Right cardiac atrium (tissue), 5 donors: ENCODE results near the gene CLPTM1L. TPM values are rescaled to one million over a fixed set of nuclear protein-coding genes. Genes with fewer than 3 reads are reported as not detected.

Experiments
- ATAC-seq, 2 donors: fragments of 200-7000 bp; cut with Tn5 transposase; one replicate each; pipeline versions ENCODE4 v1.8.0 to v1.9.1; 2020; ENCODE audit warnings: moderate library complexity in 2 of 2, mild to moderate bottlenecking in 1 of 2
- DNase-seq, 3 donors: peaks; one replicate each; pipeline ENCODE4 v3.0.0-alpha.2; 2020
- H3K27ac ChIP-seq: one replicate; pipeline ENCODE4 v1.5.1; 2013; ENCODE audit warnings: mild to moderate bottlenecking, low read length, control low read depth, moderate library complexity
- H3K27me3 ChIP-seq: one replicate; pipeline ENCODE4 v1.6.1; 2013; ENCODE audit not compliant: control insufficient read depth, insufficient read depth
- H3K4me1 ChIP-seq: one replicate; pipeline ENCODE4 v1.6.1; 2013; ENCODE audit warnings: low read length; ENCODE audit not compliant: control insufficient read depth, insufficient read depth
- H3K4me3 ChIP-seq: one replicate; pipeline ENCODE4 v1.5.1; 2013; ENCODE audit warnings: low read length, control low read depth
- H3K9me3 ChIP-seq: one replicate; pipeline ENCODE4 v1.6.1; 2013; ENCODE audit warnings: low read length; ENCODE audit not compliant: control insufficient read depth
- WGBS: extraction: QIAGEN DNeasy Blood & Tissue Kit; methylation state at CpG from one replicate; pipeline ENCODE4 v1.1.7; 2013; 5-methylcytosine and 5-hydroxymethylcytosine counted together
- intact Hi-C, 4 donors: fragments of 100-400 bp; cut with DNase I; formaldehyde crosslinking; loops; one replicate each; pipeline versions ENCODE4 v1.11.0 to v1.14.0; 2022 to 2023
- polyA plus RNA-seq: library from polyadenylated mRNA; stranded (reverse); fragments of 200-250 nt; gene quantifications from one replicate; pipeline ENCODE4 v1.2.3, GENCODE V29; 2013
- total RNA-seq, 4 donors: library from RNA; stranded (reverse); fragmentation: NEBNext Ultra II Directional; extraction: Animal tissue kit (Norgen Biotek cat#: 25700); gene quantifications; one replicate each; pipeline ENCODE4 v1.2.1, GENCODE V29; 2021
- donor health status: healthy with polysubstance abuse.
- donor health status: DM: no; HTN: yes; CAD: no.
- donor health status: DM: no; HTN: no; CAD: no.
- donor health status: DM: no; HTN: yes; CAD: no; lungs with severe emphysema.
- donor health status: DM: yes; HTN: yes; CAD: no.

CLPTM1L gene
- total and polyA plus RNA-seq, 5 donors: 43.9 to 62.7 (median 47.5) TPM

DNA sequence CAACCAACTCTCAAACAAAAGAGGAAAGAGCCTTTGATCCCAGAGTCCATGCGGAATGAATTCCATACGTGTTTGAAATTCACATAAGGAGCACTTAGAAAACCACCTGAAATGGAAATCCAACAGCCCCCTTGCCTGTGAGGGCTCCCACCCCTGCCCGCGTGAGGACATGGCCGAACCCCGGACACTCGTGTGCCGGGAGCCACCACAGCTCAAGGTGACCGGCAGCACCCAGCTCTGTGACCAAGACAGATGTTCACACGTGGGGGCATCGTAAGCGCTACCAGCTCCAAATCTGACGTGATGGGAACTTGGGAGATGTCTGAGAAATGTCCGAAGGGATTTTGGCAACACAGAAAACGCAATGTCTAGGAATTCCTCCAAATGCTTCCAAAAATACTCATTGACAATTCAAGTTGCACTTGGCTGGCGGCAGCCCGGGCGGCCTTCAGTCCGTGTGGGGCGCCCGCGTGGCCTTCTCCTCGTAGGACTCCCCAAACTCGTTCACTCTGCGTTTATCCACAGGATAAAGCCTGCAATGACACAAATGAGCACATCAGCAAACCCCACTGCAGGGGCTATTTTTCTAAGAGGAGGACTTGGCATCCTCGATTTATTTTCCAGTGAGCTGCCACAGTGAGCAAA is 26.9 kb downstream of the CLPTM1L start:
- intact Hi-C loops: no loop called here
- ATAC-seq (no peak), DNase-seq (no peak)
- no peaks in the 10 kb centered on the region for H3K4me1 ChIP-seq
- H3K27me3 ChIP-seq: no peaks in the 10 kb centered on the region
- H3K9me3 ChIP-seq: no peaks in the 10 kb centered on the region
- H3K27ac ChIP-seq: no peak overlapping the region
- no peak overlapping the region for H3K4me3 ChIP-seq
- WGBS: 92% methylated on average over 26 of the region's 26 CpGs

DNA sequence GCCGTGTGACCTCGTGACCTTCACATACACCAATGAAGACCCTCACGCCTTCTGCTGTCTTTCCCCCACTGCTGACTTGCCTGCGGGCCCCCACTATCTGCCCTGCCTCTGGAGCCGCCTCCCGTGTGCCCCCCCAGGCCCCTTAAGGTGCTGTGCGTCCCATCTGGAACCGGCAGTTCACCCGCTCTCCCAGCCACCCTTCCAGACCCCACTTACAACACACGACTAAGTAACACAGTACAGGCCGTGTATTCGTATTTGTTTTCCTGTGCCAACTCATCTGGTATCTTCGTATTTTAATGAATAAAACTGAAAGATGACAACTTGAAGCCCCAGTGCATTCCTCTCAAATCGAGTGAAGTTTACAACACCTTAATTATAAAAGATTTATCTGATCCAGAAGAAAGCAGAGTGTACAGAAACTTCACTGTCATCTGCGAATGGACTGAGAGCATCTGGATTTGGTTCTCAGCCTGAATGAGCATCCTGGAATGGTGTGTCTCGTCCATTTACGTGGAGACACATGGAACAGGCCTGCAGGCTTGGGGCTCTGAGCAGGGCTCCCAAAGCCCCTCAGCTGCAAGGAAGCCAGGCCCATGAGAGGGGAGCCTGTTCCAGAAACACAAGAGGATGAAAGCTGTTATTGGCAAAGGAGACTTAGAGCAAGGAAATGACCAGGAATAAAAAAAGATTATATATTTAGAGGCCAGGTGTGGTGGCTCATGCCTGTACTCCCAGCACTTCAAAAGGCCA is 28.1 kb downstream of the CLPTM1L start:
- intact Hi-C loops: no loop called here
- WGBS: 63% methylated on average over 17 of the region's 17 CpGs
- DNase-seq: no peak
- peak in 1 of 2 donors; percentile 9 for ATAC-seq
- no peaks in the 10 kb centered on the region for H3K9me3 ChIP-seq
- no peak overlapping the region for H3K4me3 ChIP-seq
- H3K27me3 ChIP-seq: no peaks in the 10 kb centered on the region
- H3K4me1 ChIP-seq: no peaks in the 10 kb centered on the region
- no peak overlapping the region for H3K27ac ChIP-seq

DNA sequence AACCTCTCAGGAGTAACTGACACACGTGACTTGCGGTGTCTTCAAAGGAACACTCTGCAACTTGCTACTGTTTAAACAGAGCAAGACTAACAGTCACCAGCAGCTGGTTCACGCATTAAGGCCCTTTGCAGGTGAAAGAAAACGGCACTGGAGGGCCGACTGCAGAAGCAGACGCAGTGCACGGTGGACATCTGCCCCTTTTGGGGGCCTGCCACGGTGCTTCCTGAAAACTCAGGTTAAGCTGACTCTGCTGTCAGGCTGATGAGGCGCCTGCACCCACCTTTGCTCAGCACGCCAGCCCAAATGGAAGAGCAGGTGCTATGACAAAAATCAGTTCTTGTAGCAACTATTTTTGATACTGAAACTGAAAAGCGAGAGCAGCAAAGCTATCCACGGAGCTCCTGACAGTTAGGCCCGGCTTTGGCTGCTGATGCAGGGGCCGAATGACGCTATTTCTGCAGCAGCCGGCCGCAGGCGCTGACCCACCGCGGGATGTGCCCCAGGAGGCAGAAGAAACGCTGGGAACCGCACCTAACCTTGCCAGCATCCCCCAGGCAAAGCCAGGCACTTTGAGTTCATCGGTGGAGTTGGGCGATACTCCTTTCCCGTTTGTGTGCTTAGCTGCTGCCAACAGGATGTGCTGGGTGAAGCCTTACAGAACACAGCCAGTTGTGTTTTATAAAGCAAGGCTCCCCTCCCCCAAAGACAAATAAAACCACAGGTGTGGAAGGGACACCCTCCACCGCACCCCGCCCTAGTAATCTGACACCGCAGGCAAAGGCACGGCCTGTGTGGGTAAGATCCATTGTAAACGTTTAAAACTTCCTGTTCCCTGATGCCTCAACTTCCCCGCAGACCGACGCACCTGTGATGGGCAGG is 29.0 kb downstream of the CLPTM1L start:
- Histone ChIP-seq H3K9me3 (no peaks in the 10 kb centered on the region), H3K4me1 (no peaks in the 10 kb centered on the region), H3K27me3 (no peaks in the 10 kb centered on the region), H3K27ac (no peak overlapping the region), H3K4me3 (no peak overlapping the region)
- WGBS: 32% methylated on average over 33 of the region's 33 CpGs
- intact Hi-C loops: no loop called here
- no peak for DNase-seq
- ATAC-seq: peak; percentile 5 to 43

DNA sequence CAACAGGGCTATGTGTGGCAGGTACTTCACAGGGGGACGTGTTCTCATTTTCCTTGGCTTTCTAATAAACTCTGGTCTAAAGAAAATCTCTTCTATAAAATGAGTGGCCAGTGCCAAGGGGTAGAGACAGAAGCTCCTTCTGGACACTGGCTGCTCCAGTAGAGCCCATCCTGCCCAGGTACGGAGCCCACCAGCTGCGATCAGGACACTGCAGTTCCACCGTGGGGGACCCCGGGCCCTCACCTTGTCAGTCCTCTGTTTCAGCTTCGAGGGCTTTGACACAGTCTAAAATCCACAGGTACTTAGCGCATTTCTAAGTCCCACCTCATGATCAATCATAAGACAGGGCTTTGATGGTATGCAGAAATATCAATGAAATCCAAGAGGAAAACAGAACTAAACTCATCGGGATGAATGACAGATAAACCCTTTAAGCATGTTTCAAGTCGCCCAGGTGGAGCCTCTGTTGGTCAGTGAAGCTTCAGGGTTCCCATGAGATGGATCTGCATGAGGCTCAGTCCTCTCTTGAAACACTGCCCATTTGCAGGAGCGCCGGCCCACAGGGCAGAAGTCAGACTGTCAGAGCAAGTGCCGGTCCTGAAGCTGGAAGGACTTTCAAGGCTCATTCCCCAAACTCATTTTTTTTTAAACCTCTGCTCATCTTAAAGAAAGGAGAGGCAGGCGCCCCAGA is 29.7 kb downstream of the CLPTM1L start:
- Histone ChIP-seq H3K27me3 (no peaks in the 10 kb centered on the region), H3K9me3 (no peaks in the 10 kb centered on the region), H3K27ac (no peak overlapping the region), H3K4me1 (no peaks in the 10 kb centered on the region), H3K4me3 (no peak overlapping the region)
- DNase-seq (no peak), ATAC-seq (no peak)
- intact Hi-C loops: no loop called here
- 83% methylated on average over 13 of the region's 13 CpGs for WGBS

DNA sequence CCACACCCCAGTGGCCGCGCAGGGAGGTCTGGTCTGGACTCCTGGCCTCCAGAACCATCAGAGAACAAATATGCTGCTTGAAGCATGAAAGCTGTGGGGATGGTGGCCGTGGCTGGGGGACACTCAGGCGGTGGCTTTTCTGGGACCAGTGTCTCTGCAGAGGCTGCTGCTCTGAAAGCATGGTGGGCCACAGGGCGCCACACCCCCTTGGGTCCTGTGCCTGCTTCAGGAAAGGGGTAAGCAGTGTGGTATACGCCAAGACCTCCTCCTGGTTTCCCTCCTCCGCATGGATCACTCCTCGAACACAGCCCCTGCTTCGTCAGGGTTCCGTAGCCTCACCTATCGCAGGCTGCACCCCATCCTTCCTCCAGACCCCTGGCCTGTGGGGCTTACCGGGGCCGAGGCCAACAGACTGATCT is 30.3 kb downstream of the CLPTM1L start:
- H3K27me3 ChIP-seq: no peaks in the 10 kb centered on the region
- no peak overlapping the region for H3K27ac ChIP-seq
- intact Hi-C loops: no loop called here
- DNase-seq (no peak), ATAC-seq (no peak)
- 92% methylated on average over 13 of the region's 13 CpGs for WGBS
- no peaks in the 10 kb centered on the region for H3K4me1 ChIP-seq
- H3K4me3 ChIP-seq: no peak overlapping the region
- no peaks in the 10 kb centered on the region for H3K9me3 ChIP-seq

DNA sequence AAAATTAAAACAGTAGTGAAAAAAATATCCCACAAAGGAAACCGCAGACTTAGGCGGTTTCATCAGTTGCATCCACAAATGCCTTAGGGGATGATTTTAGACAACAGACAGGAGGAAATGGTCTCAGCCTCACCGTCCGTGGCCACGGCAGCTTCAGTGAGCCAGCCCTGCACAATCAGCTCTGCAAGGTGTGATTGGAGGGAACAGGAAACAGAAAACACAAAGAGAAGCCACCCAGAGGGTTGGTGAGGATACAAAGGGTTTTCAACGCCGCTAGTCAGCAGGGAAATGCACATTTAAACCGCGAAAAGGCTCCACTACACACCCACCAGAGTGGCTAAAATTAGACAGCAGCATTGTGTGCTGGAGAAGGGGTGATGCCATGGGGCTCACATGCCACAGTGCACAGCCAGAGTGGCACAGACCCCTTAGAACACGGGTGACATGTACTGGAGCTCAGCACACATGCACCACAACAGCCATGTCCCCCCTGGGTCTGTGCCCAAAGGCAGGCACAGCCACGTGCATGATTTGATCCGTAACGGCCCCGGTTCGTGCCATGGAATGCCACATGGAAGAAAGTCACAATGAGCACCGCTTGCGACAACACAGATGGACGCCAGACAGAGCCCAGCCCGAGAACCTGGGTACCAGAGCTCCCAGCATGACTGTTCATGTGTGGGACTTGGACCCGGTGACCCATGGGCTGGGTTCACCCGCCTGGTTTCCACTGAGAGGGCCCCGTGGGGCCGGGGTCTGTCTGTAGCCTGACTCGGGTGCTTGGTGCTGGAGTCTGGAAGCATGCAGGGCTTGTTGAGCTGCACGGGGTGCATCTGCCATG is 31.7 kb downstream of the CLPTM1L start:
- Histone ChIP-seq H3K4me3 (no peak overlapping the region), H3K27ac (no peak overlapping the region), H3K9me3 (no peaks in the 10 kb centered on the region), H3K27me3 (no peaks in the 10 kb centered on the region), H3K4me1 (no peaks in the 10 kb centered on the region)
- DNase-seq (no peak), ATAC-seq (no peak)
- intact Hi-C loops: no loop called here
- 69% methylated on average over 25 of the region's 25 CpGs for WGBS

DNA sequence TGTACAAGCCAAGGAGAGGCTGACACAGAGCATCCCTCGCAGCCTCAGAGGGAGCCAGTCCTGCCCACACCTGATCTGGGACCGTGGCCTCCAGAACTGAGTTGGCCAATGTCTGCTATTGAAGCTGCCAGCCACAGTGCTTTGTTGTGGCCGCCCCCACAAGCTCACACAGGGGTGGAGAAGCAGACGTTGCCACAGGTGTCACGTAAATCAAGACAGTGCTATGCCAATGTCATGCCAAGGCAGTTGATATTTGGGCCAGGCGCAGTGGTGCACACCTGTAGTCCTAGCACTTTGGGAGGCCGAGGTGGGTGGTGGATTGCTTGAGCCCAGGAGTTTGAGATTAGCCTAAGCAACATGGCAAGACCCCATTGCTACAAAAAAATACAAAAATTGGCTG is 32.7 kb downstream of the CLPTM1L start:
- Histone ChIP-seq H3K4me3 (no peak overlapping the region), H3K9me3 (no peaks in the 10 kb centered on the region), H3K4me1 (no peaks in the 10 kb centered on the region), H3K27me3 (no peaks in the 10 kb centered on the region), H3K27ac (no peak overlapping the region)
- WGBS: 86% methylated on average over 7 of the region's 7 CpGs
- DNase-seq: no peak
- intact Hi-C loops: no loop called here
- no peak for ATAC-seq

DNA sequence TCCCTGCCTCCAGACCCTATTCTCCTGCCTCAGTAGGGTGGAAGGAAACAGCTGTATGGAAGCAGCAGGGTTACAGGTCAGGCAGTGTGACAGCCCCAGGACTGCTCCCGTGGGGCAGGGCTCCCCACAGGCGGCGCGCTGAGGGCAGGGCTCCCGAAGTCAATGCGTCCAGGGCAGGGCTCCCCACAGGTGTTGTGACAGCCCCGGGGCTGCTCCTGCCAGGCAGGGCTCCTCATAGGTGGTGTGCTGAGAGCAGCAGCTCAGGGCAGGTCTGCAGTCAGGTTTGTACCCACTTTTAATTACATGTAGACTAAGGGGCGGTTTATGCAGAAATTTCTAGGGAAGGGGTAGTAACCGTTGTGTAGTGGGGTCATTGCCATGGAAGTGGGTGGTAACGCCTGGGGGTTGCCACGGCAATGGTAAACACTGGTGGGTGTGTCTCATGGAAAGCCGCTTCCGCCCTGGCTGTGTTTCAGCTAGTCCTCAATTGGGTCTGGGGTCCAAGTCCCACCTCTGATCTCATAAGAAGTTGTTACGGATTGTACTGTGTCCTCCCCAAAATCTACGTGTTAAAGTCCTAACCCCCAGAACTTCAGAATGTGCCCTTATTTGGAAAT is 33.4 kb downstream of the CLPTM1L start:
- Histone ChIP-seq H3K27me3 (no peaks in the 10 kb centered on the region), H3K4me1 (no peaks in the 10 kb centered on the region), H3K9me3 (no peaks in the 10 kb centered on the region), H3K4me3 (no peak overlapping the region), H3K27ac (no peak overlapping the region)
- DNase-seq (no peak), ATAC-seq (no peak)
- 90% methylated on average over 15 of the region's 15 CpGs for WGBS
- intact Hi-C loops: no loop called here

DNA sequence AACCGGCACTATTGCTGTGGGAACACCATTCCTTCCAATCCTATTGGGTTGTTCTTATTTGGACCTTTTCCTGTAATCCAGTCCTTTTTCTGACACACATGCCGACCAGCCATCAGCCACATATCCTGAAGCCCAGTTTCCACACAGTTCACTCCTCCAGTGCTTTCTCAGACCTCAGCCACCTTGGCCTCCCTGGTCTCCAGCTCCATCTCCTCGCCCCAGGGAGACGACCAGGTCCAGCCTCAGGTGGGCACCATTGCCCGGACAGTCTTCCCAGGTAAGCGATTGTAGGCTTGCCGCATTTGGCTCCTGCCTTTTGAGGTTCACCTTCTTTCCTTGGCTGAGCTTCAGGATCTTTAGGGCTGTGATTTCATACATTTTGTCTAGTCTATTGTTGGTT is 34.8 kb downstream of the CLPTM1L start:
- no peak for ATAC-seq
- no peak overlapping the region for H3K4me3 ChIP-seq
- no peaks in the 10 kb centered on the region for H3K4me1 ChIP-seq
- no peaks in the 10 kb centered on the region for H3K9me3 ChIP-seq
- H3K27me3 ChIP-seq: no peaks in the 10 kb centered on the region
- DNase-seq: no peak
- 89% methylated on average over 7 of the region's 7 CpGs for WGBS
- no peak overlapping the region for H3K27ac ChIP-seq
- intact Hi-C loops: no loop called here

DNA sequence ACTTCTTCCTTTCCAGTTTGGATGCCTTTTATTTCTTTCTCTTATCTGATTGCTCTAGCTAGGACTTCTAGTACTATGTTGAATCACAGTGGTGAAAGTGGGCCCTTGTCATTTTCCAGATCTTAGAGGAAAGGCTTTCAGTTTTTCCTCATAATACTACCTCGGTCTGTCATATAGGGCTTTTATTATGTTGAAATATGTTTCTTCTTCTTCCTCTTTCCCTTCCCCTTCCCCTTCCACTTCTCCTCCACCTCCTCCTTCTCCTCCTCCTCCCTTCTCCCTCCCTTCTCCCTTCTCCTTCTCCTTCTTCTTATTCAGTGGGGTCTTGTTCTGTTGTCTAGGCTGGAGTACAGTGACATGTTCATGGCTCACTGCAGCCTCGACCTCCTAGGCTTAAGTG is 40.9 kb downstream of the CLPTM1L start:
- intact Hi-C loops: no loop called here
- H3K4me1 ChIP-seq: no peaks in the 10 kb centered on the region
- no peak overlapping the region for H3K4me3 ChIP-seq
- H3K9me3 ChIP-seq: peaks cover 2% of the 10 kb centered on the region
- DNase-seq: no peak
- no peaks in the 10 kb centered on the region for H3K27me3 ChIP-seq
- no peak for ATAC-seq
- no peak overlapping the region for H3K27ac ChIP-seq
- WGBS: 62% methylated on average over 2 of the region's 2 CpGs
